ENCODE data around the gene H19. TPM values are rescaled to one million over a fixed set of nuclear protein-coding genes. Genes with fewer than 3 reads are reported as not detected.

H19 gene
- total and polyA plus RNA-seq, 2 of the 8 experiments (the other 6 are each of a cell fraction or from before 2014, with no cell fraction given) = 5.2 to 10.0 TPM

- Histone ChIP-seq H4K5ac (ENCODE audit: insufficient read length, low read depth, low read length) (no peak overlapping the region), H3K9me3 (ENCODE audit: insufficient read depth in 2 of 2, low read depth in 1 of 2, low read length in 1 of 2) (no peaks in the 10 kb centered on the region), H2BK120ac (replicated peaks; ENCODE audit: low read depth, low read length) (no peak overlapping the region), H3K79me2 (ENCODE audit: control insufficient read depth in 1 of 2, insufficient read depth in 2 of 2, low read length in 2 of 2) (no peaks in the 10 kb centered on the region), H3K56ac (replicated peaks; ENCODE audit: insufficient read length, low read depth, low read length) (no peak overlapping the region), H3K4me1 (replicated peaks in 1 of 4; ENCODE audit: control insufficient read depth in 3 of 4, insufficient read depth in 4 of 4, low read length in 3 of 4) (no peaks in the 10 kb centered on the region), H3K36me3 (ENCODE audit: control insufficient read depth in 2 of 4, insufficient read depth in 4 of 4, low read length in 3 of 4) (no peaks in the 10 kb centered on the region), H2BK5ac (ENCODE audit: low read depth, low read length) (no peak overlapping the region), H4K20me1 (replicated peaks in 1 of 2; ENCODE audit: control insufficient read depth in 1 of 2, insufficient read depth in 2 of 2, low read length in 2 of 2) (no peaks in the 10 kb centered on the region), H3K23ac (ENCODE audit: insufficient read length) (no peak overlapping the region), H3K27me3 (replicated peaks in 1 of 4; ENCODE audit: control insufficient read depth in 3 of 4, extremely low read depth in 1 of 4, insufficient read depth in 3 of 4, low read length in 3 of 4) (no peaks in the 10 kb centered on the region), H2BK15ac (ENCODE audit: low read length) (no peak overlapping the region), H2BK20ac (ENCODE audit: low read length) (no peak overlapping the region), H2AFZ (ENCODE audit: low read length) (no peak overlapping the region), H3K4ac (replicated peaks; ENCODE audit: insufficient read length, low read depth, low read length) (no peak overlapping the region), H3K23me2 (ENCODE audit: low read depth, low read length) (no peaks in the 10 kb centered on the region), H3K14ac (ENCODE audit: insufficient read length) (no peak overlapping the region), H2BK12ac (ENCODE audit: low read depth, low read length) (no peak overlapping the region), H3K9ac (replicated peaks in 1 of 4; ENCODE audit: extremely low read depth in 1 of 4, low read depth in 3 of 4, low read length in 3 of 4) (no peak overlapping the region), H4K91ac (replicated peaks; ENCODE audit: insufficient read length, low read length) (no peak overlapping the region), H3K18ac (ENCODE audit: extremely low read depth, low read length) (no peak overlapping the region), H3K4me3 (ENCODE audit: extremely low read depth in 1 of 4, insufficient read depth in 2 of 4, low read depth in 3 of 4, low read length in 4 of 4) (no peak overlapping the region), H3K79me1 (ENCODE audit: low read depth, low read length) (no peaks in the 10 kb centered on the region), H3K27ac (ENCODE audit: low read depth, low read length) (no peak overlapping the region), H4K8ac (ENCODE audit: extremely low read depth, insufficient read depth, low read length) (no peak overlapping the region), H3K4me2 (ENCODE audit: insufficient read depth in 1 of 2, low read depth in 2 of 2, low read length in 2 of 2) (no peak overlapping the region), H2AK5ac (ENCODE audit: low read depth, low read length) (no peak overlapping the region)
- ChIA-PET CTCF (ENCODE audit: partially characterized antibody) (interaction anchor here (0.7 to 1.7 kb wide), 7 partner anchors 11 to 297 kb away, joined by 3 to 6 read pairs (median 3); no protein-coding TSS in a partner anchor), POLR2A (ENCODE audit: partially characterized antibody) (interaction anchor here (0.8 kb wide), 1 partner anchor 157 kb away, joined by 3 read pairs; no protein-coding TSS in a partner anchor)
- no peak for TF ChIP-seq SIX5 (IDR thresholded peaks at IDR 0.05; ENCODE audit: low read depth, low read length)
- DNase-seq (ENCODE audit: low read depth in 1 of 2, low spot score in 2 of 2) (no peak), FAIRE-seq (no peak)
- no CpG with 5 or more reads among the region's 29 CpGs for WGBS, 2 experiments (ENCODE audit: extremely low coverage in 1 of 2, insufficient coverage in 1 of 2, insufficient read length in 1 of 2, insufficient replicate concordance in 2 of 2, low coverage in 1 of 2, low lambda C conversion rate in 2 of 2, missing lambda C conversion rate in 1 of 2)
These were observed 6.6 kb downstream of the H19 start for GRCh38 chr11:1990872-1991578.
